PC-9 (cell line): ENCODE results near the gene CTAG1B.
"Not testable (repeated sequence)": the region's sequence is repeated elsewhere in the genome, so short reads cannot be mapped to it uniquely, and the experiment has no call there.

Source experiments
- CTCF ChIP-seq: fragments of 200-600 bp; sonication (generic); conservative IDR thresholded peaks from 2 replicates; pipeline ENCODE4 v1.6.1; 2017; ENCODE audit warnings: mixed run types, antibody characterized with exemption, mild to moderate bottlenecking, moderate library complexity
- EZH2 ChIP-seq: fragments of 200-600 bp; sonication (generic); IDR thresholded peaks from 2 replicates; pipeline ENCODE4 v1.8.0; 2017; ENCODE audit warnings: antibody characterized with exemption, low read depth

GRCh38 chrX:154645745-154646378, 26.8 kb upstream of the CTAG1B start:
- not testable (repeated sequence) for TF ChIP-seq CTCF, EZH2
